ES-I3 (cell line): ENCODE measurements around the gene IL25.
"Not testable (repeated sequence)": the region's sequence is repeated elsewhere in the genome, so short reads cannot be mapped to it uniquely, and the experiment has no call there.

Experiments used
- H3K36me3 ChIP-seq: 2 replicates; pipeline ENCODE4 v1.6.1; 2013; ENCODE audit warnings: mild to moderate bottlenecking, low read length, control low read depth, moderate library complexity; ENCODE audit not compliant: insufficient read depth
- H3K4me1 ChIP-seq: 2 replicates; pipeline ENCODE4 v1.6.1; 2013; ENCODE audit warnings: mild to moderate bottlenecking, control low read depth, low read length; ENCODE audit not compliant: insufficient read depth
- H3K9ac ChIP-seq: 2 replicates; pipeline ENCODE4 v1.6.1; 2013; ENCODE audit warnings: low read depth, mild to moderate bottlenecking, low read length, moderate library complexity
- H3K9me3 ChIP-seq: 2 replicates; pipeline ENCODE4 v1.6.1; 2013; ENCODE audit warnings: mild to moderate bottlenecking, low read length, moderate library complexity; ENCODE audit not compliant: control insufficient read depth, insufficient read depth

The IL25 gene

GRCh38 chr14:23411563-23412525, 39.2 kb downstream of the IL25 start:
- Histone ChIP-seq H3K9ac (no peak overlapping the region), H3K36me3 (no peaks in the 10 kb centered on the region), H3K4me1 (no peaks in the 10 kb centered on the region), H3K9me3 (no peaks in the 10 kb centered on the region)

GRCh38 chr14:23413681-23414080, 41.1 kb downstream of the IL25 start:
- H3K9me3 ChIP-seq = no peaks in the 10 kb centered on the region
- no peaks in the 10 kb centered on the region for H3K4me1 ChIP-seq
- no peak overlapping the region for H3K9ac ChIP-seq
- H3K36me3 ChIP-seq = no peaks in the 10 kb centered on the region

GRCh38 chr14:23414254-23414653, 41.6 kb downstream of the IL25 start:
- Histone ChIP-seq H3K36me3 (no peaks in the 10 kb centered on the region), H3K9ac (no peak overlapping the region), H3K4me1 (no peaks in the 10 kb centered on the region), H3K9me3 (no peaks in the 10 kb centered on the region)

- Histone ChIP-seq H3K9ac (no peak overlapping the region), H3K9me3 (no peaks in the 10 kb centered on the region), H3K4me1 (no peaks in the 10 kb centered on the region), H3K36me3 (no peaks in the 10 kb centered on the region)
Observed at GRCh38 chr14:23414906-23415820, 42.6 kb downstream of the IL25 start.

GRCh38 chr14:23415821-23416778, 43.5 kb downstream of the IL25 start:
- no peaks in the 10 kb centered on the region for H3K36me3 ChIP-seq
- H3K4me1 ChIP-seq = no peaks in the 10 kb centered on the region
- H3K9me3 ChIP-seq = no peaks in the 10 kb centered on the region
- H3K9ac ChIP-seq = no peak overlapping the region

GRCh38 chr14:23416801-23417200, 44.2 kb downstream of the IL25 start:
- no peaks in the 10 kb centered on the region for H3K9me3 ChIP-seq
- no peaks in the 10 kb centered on the region for H3K4me1 ChIP-seq
- no peak overlapping the region for H3K9ac ChIP-seq
- no peaks in the 10 kb centered on the region for H3K36me3 ChIP-seq

GRCh38 chr14:23417269-23417668, 44.7 kb downstream of the IL25 start:
- not testable (repeated sequence) for H3K4me1 ChIP-seq, H3K9ac ChIP-seq, H3K9me3 ChIP-seq, H3K36me3 ChIP-seq

GRCh38 chr14:23418021-23418420, 45.4 kb downstream of the IL25 start:
- no peak overlapping the region for H3K9ac ChIP-seq
- H3K4me1 ChIP-seq = no peaks in the 10 kb centered on the region
- H3K36me3 ChIP-seq = no peaks in the 10 kb centered on the region
- no peaks in the 10 kb centered on the region for H3K9me3 ChIP-seq

GRCh38 chr14:23419646-23420045, 47.0 kb downstream of the IL25 start:
- not testable (repeated sequence) for H3K4me1 ChIP-seq, H3K9me3 ChIP-seq, H3K36me3 ChIP-seq, H3K9ac ChIP-seq

- Histone ChIP-seq H3K9ac (no peak overlapping the region), H3K36me3 (no peaks in the 10 kb centered on the region), H3K4me1 (no peaks in the 10 kb centered on the region), H3K9me3 (no peaks in the 10 kb centered on the region)
Observed at GRCh38 chr14:23421594-23421993, 49.0 kb downstream of the IL25 start.

GRCh38 chr14:23423657-23424056, 51.0 kb downstream of the IL25 start:
- H3K9ac ChIP-seq = no peak overlapping the region
- no peaks in the 10 kb centered on the region for H3K36me3 ChIP-seq
- no peaks in the 10 kb centered on the region for H3K9me3 ChIP-seq
- no peaks in the 10 kb centered on the region for H3K4me1 ChIP-seq

GRCh38 chr14:23425169-23425568, 52.6 kb downstream of the IL25 start:
- Histone ChIP-seq H3K4me1 (no peaks in the 10 kb centered on the region), H3K9ac (no peak overlapping the region)

GRCh38 chr14:23425798-23426197, 53.2 kb downstream of the IL25 start:
- H3K9ac ChIP-seq, H3K36me3 ChIP-seq, H3K9me3 ChIP-seq, H3K4me1 ChIP-seq: not testable (repeated sequence)

More at GRCh38 chr14:23425169-23425568, 52.6 kb downstream of the IL25 start:
- Histone ChIP-seq H3K36me3 (no peaks in the 10 kb centered on the region), H3K9me3 (no peaks in the 10 kb centered on the region)
